ENCODE data around the gene MPI. TPM values are rescaled to one million over a fixed set of nuclear protein-coding genes. Genes with fewer than 3 reads are reported as not detected.

The MPI gene
- total and polyA plus RNA-seq, 10 of the 15 experiments (the other 5 are each of a cell fraction or from before 2014, with no cell fraction given), result 35.6 to 93.9 (median 44.1) TPM

DNA sequence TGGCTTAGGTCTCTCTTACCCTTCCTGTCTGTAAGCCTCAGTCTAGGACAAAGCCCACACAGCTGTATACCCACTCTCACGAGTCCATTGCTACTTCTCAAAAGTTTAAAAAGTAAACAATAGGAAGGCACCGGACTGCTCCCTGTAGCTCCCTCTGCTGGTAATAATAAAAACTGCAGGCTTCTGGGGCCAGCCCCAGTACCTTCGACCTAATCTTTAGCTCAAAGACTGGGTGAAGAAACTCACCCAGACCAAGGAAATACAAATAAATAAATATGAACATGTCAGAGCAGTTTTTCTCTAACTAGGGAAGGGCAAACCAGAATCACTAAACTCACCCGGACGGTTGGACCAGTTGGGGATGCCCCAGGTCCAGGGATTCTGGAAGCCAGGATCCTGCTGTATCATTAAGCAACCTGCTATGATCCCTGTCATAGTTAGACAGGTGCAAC lies 11.8 kb downstream of the MPI start (continued):
- TF ChIP-seq, protein P1, sequence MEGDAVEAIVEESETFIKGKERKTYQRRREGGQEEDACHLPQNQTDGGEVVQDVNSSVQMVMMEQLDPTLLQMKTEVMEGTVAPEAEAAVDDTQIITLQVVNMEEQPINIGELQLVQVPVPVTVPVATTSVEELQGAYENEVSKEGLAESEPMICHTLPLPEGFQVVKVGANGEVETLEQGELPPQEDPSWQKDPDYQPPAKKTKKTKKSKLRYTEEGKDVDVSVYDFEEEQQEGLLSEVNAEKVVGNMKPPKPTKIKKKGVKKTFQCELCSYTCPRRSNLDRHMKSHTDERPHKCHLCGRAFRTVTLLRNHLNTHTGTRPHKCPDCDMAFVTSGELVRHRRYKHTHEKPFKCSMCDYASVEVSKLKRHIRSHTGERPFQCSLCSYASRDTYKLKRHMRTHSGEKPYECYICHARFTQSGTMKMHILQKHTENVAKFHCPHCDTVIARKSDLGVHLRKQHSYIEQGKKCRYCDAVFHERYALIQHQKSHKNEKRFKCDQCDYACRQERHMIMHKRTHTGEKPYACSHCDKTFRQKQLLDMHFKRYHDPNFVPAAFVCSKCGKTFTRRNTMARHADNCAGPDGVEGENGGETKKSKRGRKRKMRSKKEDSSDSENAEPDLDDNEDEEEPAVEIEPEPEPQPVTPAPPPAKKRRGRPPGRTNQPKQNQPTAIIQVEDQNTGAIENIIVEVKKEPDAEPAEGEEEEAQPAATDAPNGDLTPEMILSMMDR (IDR thresholded peaks at IDR 0.05 in 2 of 3, conservative IDR thresholded peaks at IDR 0.05 in 1 of 3; ENCODE audit: control insufficient read depth in 2 of 3, extremely low read depth in 1 of 3, insufficient read depth in 1 of 3, low read depth in 3 of 3, low read length in 3 of 3), result peak; percentile 75 to 88 (median 77)
- TF ChIP-seq STAT3 (IDR thresholded peaks at IDR 0.05; ENCODE audit: low read depth, low read length) (no peak), SPI1 (IDR thresholded peaks at IDR 0.05; ENCODE audit: borderline replicate concordance, insufficient read depth, low read depth, low read length) (no peak), RUNX3 (IDR thresholded peaks at IDR 0.05; ENCODE audit: low read length) (0 out of 2 replicates have a peak, but pooled peaks have one; percentile 13), BHLHE40 (IDR thresholded peaks at IDR 0.05; ENCODE audit: borderline replicate concordance in 1 of 2, low read depth in 2 of 2, low read length in 1 of 2) (0 out of 4 replicates have a peak, but pooled peaks of 1 of the 2 experiments have one; percentile 13), EP300 (IDR thresholded peaks at IDR 0.05; ENCODE audit: borderline replicate concordance in 1 of 2, control insufficient read depth in 1 of 2, low read depth in 2 of 2, low read length in 2 of 2) (no peak), CHD4 (IDR thresholded peaks at IDR 0.05) (no peak), CBFB (IDR thresholded peaks at IDR 0.05; ENCODE audit: low read depth) (no peak), EZH2 (IDR thresholded peaks at IDR 0.05; ENCODE audit: borderline replicate concordance, control insufficient read depth, low read depth, low read length) (no peak), YY1 (IDR thresholded peaks at IDR 0.05; ENCODE audit: low read depth, low read length) (0 out of 2 replicates have a peak, but pooled peaks have one; percentile 29), FOXM1 (IDR thresholded peaks at IDR 0.05; ENCODE audit: low read depth, low read length) (no peak), SMC3 (IDR thresholded peaks at IDR 0.05; ENCODE audit: borderline replicate concordance, low read length) (peak; percentile 79; the same call in 1 of the 2 replicates), BACH1 (IDR thresholded peaks at IDR 0.05; ENCODE audit: borderline replicate concordance) (no peak)
- TF ChIP-seq, protein P2, sequence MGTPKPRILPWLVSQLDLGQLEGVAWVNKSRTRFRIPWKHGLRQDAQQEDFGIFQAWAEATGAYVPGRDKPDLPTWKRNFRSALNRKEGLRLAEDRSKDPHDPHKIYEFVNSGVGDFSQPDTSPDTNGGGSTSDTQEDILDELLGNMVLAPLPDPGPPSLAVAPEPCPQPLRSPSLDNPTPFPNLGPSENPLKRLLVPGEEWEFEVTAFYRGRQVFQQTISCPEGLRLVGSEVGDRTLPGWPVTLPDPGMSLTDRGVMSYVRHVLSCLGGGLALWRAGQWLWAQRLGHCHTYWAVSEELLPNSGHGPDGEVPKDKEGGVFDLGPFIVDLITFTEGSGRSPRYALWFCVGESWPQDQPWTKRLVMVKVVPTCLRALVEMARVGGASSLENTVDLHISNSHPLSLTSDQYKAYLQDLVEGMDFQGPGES (IDR thresholded peaks at IDR 0.05), result no peak
- TF ChIP-seq, protein P3, sequence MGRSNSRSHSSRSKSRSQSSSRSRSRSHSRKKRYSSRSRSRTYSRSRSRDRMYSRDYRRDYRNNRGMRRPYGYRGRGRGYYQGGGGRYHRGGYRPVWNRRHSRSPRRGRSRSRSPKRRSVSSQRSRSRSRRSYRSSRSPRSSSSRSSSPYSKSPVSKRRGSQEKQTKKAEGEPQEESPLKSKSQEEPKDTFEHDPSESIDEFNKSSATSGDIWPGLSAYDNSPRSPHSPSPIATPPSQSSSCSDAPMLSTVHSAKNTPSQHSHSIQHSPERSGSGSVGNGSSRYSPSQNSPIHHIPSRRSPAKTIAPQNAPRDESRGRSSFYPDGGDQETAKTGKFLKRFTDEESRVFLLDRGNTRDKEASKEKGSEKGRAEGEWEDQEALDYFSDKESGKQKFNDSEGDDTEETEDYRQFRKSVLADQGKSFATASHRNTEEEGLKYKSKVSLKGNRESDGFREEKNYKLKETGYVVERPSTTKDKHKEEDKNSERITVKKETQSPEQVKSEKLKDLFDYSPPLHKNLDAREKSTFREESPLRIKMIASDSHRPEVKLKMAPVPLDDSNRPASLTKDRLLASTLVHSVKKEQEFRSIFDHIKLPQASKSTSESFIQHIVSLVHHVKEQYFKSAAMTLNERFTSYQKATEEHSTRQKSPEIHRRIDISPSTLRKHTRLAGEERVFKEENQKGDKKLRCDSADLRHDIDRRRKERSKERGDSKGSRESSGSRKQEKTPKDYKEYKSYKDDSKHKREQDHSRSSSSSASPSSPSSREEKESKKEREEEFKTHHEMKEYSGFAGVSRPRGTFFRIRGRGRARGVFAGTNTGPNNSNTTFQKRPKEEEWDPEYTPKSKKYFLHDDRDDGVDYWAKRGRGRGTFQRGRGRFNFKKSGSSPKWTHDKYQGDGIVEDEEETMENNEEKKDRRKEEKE (IDR thresholded peaks at IDR 0.05), result no peak
- TF ChIP-seq, protein P4, sequence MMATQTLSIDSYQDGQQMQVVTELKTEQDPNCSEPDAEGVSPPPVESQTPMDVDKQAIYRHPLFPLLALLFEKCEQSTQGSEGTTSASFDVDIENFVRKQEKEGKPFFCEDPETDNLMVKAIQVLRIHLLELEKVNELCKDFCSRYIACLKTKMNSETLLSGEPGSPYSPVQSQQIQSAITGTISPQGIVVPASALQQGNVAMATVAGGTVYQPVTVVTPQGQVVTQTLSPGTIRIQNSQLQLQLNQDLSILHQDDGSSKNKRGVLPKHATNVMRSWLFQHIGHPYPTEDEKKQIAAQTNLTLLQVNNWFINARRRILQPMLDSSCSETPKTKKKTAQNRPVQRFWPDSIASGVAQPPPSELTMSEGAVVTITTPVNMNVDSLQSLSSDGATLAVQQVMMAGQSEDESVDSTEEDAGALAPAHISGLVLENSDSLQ (IDR thresholded peaks at IDR 0.05), result no peak
- TF ChIP-seq, protein P5, sequence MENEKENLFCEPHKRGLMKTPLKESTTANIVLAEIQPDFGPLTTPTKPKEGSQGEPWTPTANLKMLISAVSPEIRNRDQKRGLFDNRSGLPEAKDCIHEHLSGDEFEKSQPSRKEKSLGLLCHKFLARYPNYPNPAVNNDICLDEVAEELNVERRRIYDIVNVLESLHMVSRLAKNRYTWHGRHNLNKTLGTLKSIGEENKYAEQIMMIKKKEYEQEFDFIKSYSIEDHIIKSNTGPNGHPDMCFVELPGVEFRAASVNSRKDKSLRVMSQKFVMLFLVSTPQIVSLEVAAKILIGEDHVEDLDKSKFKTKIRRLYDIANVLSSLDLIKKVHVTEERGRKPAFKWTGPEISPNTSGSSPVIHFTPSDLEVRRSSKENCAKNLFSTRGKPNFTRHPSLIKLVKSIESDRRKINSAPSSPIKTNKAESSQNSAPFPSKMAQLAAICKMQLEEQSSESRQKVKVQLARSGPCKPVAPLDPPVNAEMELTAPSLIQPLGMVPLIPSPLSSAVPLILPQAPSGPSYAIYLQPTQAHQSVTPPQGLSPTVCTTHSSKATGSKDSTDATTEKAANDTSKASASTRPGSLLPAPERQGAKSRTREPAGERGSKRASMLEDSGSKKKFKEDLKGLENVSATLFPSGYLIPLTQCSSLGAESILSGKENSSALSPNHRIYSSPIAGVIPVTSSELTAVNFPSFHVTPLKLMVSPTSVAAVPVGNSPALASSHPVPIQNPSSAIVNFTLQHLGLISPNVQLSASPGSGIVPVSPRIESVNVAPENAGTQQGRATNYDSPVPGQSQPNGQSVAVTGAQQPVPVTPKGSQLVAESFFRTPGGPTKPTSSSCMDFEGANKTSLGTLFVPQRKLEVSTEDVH (IDR thresholded peaks at IDR 0.05; ENCODE audit: low read depth, partially characterized antibody), result no peak
- TF ChIP-seq, protein P6, sequence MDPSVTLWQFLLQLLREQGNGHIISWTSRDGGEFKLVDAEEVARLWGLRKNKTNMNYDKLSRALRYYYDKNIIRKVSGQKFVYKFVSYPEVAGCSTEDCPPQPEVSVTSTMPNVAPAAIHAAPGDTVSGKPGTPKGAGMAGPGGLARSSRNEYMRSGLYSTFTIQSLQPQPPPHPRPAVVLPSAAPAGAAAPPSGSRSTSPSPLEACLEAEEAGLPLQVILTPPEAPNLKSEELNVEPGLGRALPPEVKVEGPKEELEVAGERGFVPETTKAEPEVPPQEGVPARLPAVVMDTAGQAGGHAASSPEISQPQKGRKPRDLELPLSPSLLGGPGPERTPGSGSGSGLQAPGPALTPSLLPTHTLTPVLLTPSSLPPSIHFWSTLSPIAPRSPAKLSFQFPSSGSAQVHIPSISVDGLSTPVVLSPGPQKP (IDR thresholded peaks at IDR 0.05; ENCODE audit: low read depth, low read length), result no peak

Data from GM12878 (cell line).